Left hindlimb (tissue), 1 donor: ENCODE measurements around the gene SORCS3.

ENCODE experiments used
- DNase-seq: peaks from one replicate; pipeline ENCODE4 v3.0.0-alpha.2; 2018

SORCS3 gene

GRCh38 chr10:104925232-104925851 lies 284.3 kb downstream of the SORCS3 start:
- DNase-seq = no peak

GRCh38 chr10:104928734-104929133 lies 287.6 kb downstream of the SORCS3 start:
- DNase-seq = no peak

DNA sequence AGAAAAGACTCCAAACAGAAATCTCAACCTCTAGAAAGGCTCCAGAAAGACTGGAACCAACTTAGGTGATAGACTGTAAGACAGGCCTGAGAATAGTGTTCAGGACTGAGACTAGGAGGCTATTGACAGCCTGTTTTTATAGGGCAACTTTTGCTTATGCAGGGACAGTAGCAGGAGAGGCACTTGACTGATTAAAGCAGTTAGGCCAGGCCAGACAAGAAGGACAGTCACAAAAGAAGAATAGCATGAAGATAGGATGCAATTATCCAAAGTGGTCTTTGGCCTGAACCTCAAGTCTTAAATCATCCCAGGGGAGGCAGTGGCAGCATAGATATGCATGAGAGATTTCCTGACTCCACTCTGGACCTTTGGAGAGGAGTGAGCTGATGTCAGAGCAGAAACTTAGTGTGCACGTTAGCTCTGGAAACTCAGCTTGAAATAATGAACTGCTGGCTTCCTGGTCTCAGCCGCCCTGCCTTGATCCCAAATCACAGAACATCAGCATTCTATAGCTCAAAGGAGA lies 290.6 kb downstream of the SORCS3 start:
- peak; percentile 36 for DNase-seq

DNA sequence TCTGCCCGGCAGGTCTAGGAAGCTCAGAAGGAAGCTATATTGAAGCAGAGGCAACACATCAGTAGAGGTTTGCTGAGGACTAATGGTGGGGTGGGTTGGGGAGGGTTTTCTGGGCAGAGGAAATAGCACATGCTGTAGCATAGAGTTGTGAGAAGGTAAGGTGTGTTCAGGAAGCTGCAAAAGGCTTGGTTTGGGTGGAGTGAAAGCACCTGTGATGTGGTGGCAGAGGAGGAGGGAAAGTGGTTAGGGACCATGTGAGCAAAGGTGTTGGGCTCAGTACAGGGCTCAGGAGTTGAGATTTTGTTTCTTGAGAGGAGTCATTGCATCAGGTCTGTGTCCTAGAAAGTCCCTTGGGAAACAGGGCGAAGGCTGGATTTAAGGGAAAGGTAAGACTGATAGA lies 294.6 kb downstream of the SORCS3 start:
- DNase-seq = no peak

DNA sequence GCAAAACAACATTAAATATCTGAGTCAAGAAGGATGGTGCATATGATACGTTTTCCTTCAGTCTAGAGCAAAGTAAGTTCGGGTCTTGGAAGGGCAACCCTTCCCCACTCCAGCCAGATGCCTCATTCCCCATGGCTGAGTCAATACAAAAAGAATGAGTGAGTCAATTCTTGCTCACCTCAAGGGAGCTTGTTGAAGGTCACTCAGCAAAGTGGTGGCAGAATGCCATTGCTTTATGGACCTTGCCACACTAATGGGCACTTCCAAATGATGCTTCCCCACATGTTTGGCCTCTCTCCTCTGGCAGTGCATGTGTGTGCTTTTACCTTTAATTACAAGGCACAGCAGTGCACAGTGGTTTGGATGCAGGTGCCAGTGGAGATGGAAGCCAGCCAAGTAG lies 296.5 kb downstream of the SORCS3 start:
- no peak for DNase-seq

GRCh38 chr10:104938031-104938430 lies 296.9 kb downstream of the SORCS3 start:
- DNase-seq = no peak

DNA sequence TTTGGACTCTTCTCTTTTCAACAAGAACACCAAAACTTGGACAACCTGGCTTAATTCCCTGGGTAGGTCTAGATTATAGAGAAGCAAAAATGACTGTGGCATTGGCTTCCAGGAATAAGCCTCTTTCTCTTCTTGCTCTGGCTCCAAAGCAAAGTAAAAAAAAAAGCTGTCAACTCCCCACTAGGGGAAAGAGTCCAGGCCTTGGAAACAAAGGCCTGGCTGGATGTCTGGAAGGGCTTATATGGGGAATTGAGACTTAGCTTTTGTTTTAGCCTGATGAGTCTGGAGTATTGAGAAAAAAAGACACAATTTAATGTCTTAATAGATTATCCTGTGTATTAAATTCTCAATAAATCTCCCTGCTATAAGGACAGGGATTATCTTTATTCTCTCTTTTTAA lies 300.6 kb downstream of the SORCS3 start:
- no peak for DNase-seq

GRCh38 chr10:104947314-104947713 lies 306.2 kb downstream of the SORCS3 start:
- DNase-seq = no peak

DNA sequence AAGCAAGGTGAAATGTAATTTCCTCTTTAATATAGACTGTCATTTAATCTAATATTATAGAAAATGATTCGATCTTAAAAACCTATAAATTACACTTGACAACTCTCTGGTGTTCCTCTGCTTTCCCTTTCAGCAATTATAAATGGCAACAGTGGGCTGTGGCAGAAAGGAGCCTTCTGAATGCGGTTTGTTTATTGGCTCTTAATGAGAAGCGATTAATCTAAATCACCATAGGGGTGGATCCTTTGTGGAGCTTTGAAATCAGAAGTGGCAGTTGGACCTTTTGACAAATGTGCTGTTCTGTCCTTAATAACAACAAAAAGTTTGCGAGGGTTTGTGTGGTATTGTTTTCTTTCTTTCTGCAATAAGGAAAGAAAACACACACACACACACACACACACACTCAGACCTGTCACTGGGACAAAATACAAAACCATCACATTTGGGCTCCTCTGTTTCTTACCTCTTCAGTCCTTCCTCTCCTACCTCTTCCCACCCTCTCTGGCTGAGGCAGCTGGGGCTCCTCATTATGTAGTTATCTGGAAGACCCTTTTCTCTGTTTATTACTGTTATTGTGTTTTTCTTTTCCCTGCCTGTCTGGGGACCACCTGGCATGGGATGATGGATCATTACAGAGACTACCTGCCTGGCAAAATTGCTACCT lies 316.2 kb downstream of the SORCS3 start:
- DNase-seq = no peak

DNA sequence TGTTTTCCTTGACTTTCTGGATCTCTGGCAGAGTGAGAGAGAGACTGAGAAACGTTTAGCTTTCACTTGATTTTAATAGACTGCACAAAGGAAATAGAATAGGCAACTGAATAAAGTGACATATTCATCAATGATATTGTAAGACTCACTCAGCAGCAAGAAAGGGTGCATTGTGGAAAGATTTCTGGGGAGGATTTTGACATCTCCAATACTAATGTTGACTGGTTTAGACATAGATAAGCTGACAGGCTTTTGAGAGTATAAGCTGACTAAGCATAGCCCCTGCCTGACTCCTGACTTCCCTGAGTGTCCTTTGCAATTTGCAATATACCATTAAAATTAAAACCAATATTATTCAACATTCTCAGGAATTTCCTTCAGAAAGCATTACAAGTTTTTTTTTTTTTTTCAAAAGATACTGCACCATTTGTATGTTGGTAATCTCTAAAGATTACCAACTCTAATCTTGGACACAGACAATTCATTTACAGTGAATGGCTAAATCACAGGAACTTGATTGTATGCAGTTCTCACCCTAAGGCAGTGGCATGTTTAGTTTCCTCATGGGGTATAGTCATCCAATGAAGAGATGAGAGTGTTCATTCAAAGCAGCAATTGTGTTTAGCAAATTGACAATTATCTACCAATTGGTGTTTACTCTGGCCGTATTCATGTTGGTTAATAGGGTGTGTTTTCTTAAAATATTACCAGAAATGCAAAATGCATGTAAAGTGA lies 325.6 kb downstream of the SORCS3 start:
- DNase-seq = no peak

- DNase-seq = no peak
These were observed 339.3 kb downstream of the SORCS3 start for GRCh38 chr10:104980368-104980767.

- no peak for DNase-seq
These were observed 340.9 kb downstream of the SORCS3 start for GRCh38 chr10:104981995-104982394.

GRCh38 chr10:104988686-104989085 lies 347.6 kb downstream of the SORCS3 start:
- DNase-seq = no peak

- no peak for DNase-seq
These were observed 348.8 kb downstream of the SORCS3 start for GRCh38 chr10:104989880-104990279.

- DNase-seq = no peak
These were observed 352.0 kb downstream of the SORCS3 start for GRCh38 chr10:104993085-104993484.

- DNase-seq = no peak
These were observed 360.2 kb downstream of the SORCS3 start for GRCh38 chr10:105001269-105001668.

DNA sequence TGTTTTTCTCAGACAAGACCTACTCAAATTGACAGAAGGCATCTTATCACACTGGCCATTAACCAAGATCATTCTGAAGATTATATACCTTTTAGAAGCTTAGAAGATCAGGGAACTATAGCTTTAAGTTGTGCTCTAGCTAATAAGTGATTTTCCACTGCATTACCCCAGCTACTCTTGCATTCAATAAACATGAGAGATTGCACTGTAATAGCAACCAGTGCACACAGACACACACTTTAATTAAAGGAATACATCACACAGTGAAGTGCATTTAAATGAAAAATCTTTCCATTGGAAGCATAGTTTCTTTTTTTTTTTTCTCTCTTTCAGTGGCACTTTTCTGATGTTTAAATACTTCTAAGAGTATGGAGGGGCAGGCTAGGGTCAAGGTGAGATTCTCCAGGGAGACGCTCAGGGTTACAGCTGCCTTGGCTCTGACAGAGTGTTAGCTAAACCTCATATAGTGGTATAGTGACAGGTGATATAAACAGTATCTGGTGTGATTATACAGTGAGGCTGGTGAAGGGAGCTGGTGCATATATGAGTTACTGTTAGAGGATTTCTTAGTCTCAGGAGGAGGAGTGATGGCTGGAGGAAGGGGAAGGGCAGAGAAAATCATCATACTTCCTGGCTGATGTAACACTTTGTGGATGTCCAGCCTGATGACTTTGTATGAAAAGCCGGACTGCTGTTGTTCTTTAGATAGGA lies 369.5 kb downstream of the SORCS3 start:
- DNase-seq = no peak

GRCh38 chr10:105017116-105017515 lies 376.0 kb downstream of the SORCS3 start:
- no peak for DNase-seq

DNA sequence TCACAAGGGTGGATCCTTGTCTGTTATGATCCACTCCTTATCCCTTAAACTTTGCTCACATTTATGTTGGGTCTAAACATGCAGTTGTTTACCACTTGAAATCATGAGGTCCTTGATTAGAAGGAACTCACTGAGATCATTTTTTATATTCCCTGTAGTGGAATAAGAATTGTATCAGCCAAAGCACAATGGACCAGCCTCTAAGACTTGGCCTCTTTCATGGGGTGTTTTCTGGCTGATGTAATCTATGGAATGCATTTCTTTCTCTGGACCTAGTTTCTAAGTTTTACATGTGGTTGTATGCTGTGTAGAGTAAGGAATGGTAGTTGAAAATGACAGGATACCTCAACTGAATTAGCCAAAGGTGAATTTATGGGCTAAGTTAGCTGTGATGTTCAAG lies 376.6 kb downstream of the SORCS3 start:
- no peak for DNase-seq

DNA sequence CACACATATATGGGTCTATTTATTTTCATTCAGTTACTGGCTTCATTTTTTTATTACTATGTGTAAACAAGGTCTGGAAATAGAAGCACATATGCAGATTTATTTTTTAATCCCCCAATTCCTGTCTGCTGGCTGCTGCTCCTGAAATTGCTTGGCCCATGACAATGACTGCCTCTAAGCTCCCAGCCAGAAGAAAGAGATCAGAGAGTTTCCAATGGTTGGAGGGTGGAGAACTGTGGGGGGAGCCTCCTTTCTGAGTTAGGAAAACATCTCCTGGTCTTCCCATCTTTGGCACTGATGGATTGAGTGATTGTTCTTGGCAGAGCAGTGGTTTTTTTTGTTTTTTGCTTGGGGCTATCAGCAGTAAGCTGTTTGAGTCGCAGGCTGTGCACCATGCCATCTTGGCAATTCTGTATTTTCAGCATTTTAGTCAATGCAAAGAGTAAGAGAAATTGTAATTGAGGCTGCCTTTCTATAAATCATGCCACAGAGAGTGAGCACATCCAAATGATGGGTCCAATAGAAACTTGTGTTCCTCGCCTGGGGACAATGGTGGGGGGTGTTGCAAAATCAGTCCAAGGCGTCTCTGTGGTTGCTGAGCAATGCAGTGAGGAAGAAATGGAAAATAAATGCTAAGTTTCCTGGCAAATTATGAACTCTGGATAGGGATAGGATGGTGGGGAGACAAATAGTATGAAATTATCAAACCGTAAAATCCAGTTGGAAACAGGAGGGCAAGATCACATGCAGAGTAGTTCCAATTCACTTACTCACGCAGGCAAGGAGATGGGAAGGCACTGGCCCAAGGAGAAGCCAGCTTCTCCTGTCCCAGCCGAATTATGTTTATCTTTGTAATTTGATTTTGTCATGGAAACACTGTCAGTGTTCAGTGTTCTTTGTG lies 382.4 kb downstream of the SORCS3 start:
- DNase-seq = no peak

GRCh38 chr10:105024184-105024583 lies 383.1 kb downstream of the SORCS3 start:
- DNase-seq = no peak

GRCh38 chr10:105025092-105025491 lies 384.0 kb downstream of the SORCS3 start:
- no peak for DNase-seq
